Activated T-helper 1 cell treated with anti-CD3 and anti-CD28 coated beads, Interleukin-2, amount 50 U/mL, for 16 hours (primary cell): ENCODE results near the gene SPPL3.
"Not testable (repeated sequence)": the region's sequence is repeated elsewhere in the genome, so short reads cannot be mapped to it uniquely, and the experiment has no call there.

Source experiments
- DNase-seq, 2 donors: peaks; one replicate each; pipeline ENCODE4 v3.0.0-alpha.2; 2020; ENCODE audit warnings: low read depth in 1 of 2, low spot score in 1 of 2

SPPL3 gene

DNA sequence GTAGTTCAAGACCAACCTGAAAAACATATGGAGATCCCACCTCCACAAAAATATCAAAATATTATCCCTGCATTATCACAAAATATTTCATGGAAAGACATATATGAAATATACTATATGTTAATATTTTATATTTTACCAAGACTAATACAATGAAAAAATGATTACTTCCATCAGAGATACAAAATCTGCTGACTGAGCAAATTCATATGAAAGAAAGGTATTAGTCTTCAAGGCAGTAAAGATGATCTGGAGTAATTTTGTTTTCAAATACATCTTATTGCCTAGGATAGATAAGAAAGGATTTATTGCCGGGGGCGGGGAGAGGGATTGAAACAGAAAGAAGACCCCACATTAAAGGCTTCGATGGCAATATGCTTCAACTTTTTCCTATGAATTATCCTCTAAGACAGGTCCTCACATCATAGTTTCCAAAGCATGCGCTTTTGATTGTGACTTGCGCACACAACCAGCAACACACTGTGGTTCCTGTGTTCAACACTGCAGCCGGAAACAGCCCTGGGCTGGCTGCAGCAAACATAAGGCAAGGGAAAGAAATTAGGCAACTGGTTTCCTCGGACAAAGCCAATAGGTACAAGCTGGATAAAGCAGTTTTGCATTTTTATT, 83.2 kb downstream of the SPPL3 start:
- DNase-seq = peak in 1 of 2 donors; percentile 4

DNA sequence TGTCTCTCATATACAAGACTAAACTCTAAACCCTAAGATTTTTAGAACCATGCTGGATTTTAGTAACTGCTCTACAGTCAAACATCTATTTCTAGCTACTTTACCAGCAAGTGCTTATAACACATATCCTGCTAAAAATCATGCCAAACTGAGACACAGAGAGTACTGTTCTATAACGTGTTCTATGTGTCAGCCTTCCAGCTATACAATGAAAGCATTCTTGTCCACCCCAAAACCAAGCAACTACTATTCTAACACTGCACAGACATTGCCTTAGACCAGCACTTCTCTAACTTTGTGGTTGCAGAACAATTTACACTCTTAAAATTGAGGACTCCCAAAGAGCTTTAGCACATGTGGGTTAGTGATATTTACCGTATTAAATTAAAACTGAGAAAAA, 85.7 kb downstream of the SPPL3 start:
- no peak for DNase-seq

DNA sequence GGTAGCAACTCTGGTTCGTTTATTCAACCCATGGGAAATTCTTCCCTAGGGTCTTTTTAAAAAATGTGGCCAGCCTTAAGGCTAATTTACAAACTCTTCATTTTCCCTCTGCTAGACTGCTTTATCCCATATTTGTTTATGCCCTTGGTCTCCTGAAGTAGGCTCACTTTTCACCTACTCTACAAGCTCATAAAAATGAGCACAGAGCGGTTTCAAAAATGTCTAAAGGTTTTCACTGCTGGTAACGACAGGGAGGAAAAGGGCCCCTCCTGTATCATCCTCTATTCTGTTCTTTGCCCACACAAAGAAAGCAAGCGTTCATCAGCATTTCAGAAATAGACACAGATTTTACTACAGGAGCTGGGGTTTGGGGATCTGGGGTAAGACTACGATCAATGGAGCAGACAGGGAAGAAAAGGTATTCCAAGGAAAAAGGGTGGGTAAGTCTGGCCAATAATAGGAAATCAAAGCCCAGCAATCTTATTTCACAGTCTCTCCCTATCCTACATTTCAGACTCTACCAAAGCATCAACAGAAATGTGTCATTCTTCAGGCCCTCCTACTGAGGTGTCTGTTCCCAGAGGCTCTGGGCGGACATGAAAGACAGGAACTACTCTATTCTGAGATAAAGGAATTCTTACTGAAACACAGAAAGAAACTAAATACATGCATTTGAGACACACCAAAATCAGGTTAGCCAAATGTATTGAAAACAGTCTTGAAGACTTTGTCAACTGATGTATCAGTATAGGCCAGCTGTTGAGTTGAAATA, 86.4 kb downstream of the SPPL3 start:
- DNase-seq = no peak

DNA sequence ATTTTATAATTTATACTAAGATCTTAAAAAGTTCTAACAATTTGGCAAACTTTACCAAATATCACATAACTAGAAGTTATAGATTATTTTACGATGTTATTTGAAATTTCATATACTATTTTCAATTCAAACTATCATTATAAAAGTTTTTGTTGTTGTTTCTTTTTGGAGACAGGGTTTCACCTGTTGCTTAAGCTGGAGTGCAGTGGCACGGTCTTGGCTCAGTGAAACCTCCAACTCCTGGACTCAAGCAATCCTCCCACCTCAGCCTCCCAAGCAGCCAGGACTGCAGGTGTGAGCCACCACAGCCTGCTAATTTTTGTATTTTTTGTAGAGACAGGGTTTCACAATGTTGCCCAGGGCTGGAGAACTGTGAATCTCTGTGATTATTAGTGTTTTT, 87.8 kb downstream of the SPPL3 start:
- no peak for DNase-seq

DNA sequence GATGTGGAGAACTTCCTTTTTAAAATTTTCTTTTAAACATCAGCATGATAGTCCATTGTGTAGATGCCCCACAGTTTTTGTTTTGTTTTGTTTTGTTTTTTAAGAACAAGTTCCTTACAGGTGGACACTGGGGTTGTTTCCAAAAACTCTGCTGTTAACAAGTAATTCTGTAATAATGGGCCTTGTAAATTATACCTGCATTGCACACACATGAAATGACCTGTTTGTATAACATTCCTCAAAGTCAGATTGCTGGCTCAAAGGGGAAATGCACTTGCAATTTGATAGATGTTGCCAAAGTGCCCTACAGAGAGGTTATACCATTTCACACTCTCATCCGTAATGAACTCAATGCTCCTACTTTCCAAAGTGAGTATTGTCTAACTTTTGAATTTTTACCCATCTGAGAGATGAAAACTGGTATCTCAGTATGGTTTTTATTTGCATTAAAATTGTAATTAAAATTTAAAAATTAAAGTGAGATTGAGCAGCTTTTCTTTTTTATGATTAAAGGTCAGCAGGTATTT, 89.2 kb downstream of the SPPL3 start:
- DNase-seq = no peak

DNA sequence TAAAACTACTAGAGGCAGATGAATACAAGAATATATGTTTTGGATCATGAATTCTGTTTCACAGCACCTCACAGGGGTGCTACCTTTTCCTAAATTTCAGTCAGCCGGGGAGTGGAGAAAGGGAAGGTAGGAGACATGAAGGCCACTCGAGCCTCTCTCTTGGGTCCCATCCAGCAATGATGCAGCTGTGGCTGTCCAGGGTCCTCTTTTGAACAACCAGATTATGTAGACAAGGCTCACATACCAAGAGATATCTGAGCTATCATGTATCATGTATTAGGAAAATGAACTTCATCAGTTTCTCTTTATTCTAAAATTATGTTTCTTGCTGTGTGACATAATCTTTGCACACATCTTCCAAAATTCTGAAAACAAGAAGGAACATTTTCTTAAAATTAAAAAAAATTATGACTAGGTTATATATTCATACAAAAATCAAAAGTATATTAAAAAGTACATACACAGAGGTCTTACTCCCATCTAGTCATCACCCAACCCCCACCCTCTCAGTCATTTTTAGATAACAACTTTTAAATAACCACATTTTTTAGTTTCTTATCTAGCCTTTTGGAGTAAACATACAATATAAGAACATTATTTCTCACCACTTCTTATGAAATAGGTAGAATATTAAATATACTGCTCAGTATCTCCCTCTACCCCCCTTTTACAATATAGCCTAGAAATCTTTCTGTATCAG, 89.8 kb downstream of the SPPL3 start:
- no peak for DNase-seq

DNA sequence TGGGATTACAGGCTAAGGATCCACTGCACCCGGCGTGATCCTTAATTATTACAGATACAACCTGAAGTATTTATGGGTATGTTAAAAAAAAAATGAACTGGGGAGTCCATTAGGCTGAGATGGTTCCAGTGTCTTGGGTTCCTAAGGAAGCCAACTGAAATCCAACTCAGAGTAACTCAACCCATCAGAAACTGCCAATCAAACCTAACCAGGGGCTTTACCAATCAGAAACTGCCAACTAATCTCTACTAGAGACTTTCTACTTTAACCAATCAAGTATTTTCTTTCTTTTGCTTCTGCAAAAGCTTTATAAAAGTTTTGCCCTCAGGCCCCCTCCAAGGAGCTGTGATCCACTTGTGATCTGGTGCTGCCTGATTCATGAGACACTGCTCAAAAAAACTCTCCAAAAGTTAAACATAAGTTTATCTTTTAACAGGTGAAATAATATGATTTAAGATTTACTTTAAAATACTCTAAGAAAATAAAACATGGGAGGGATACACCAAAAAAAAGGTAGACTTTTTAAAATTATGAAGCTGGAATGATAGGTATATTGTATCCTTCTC, 90.5 kb downstream of the SPPL3 start:
- DNase-seq = no peak

DNA sequence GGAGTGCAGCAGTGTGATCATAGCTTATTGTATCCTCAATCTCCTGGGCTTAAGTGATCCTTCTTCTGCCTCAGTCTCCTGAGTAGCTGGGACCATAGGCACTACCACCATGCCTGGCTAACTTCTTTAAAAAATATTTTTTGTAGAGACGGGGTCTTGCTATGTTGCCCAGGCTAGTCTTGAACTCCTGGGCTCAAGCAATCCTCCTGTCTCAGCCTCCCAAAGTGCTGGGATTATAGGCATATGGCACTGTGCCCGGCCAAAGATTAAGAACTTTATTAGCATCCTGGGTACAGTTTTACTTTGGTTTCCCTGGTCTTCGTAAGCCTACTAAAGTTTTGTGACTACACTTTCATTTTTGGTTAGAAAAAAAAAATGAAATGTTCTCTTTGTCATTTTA, 94.1 kb downstream of the SPPL3 start:
- DNase-seq = no peak

DNA sequence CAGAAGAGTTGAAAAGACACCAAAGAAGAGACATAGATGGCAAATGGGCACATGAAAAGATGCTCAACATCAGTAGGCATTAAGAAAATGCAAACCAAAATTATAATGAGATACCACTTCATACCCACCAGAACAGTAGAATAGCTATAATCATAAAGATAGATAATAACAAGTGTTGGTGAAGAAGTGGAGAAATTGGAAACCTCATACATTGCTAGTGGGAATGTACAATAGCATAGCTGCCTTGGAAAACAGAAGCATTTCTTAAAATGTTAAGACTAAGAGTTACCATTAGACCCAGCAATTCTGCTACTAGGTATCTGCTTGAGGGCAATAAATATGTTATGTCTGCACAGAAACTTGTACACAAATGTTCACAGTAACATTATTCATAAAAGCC, 99.7 kb downstream of the SPPL3 start:
- DNase-seq = no peak

DNA sequence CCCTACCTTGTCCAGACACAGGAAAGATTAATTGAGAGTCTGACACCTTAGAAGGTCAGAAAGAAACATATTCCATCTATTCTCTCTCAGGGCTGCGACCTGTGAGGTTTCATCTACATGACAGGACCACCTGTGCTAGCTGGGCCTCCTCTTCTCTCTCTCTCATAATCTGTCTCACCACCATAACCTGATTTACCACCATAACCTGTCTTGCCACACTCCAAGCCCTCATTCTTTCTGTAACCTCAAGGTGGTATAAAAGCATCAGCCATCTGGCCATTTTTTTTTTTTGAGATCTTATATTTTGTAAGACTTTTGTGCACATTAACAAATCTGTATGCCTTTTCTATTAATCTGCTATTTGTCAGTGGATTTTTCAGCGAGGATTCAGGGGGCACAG, 103.0 kb downstream of the SPPL3 start:
- DNase-seq = no peak

DNA sequence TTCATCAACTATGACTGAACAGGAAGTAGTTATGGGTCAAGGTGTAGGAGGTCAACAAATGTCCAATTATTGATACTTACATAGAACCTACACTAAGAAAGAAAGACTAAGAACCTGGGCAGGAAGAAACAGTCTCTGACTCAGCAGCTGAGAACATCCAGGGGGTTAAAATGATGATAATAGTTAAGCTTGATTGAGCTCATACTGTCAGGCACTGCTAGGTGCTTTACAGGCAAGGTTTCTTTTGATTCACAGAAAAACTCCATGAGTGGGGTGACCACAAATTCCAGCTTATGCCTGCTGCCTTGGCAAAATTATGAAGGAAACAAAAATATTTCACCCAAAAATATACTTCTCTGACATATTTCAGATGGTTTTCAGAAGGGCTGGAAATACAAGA, 103.5 kb downstream of the SPPL3 start:
- DNase-seq = no peak

DNA sequence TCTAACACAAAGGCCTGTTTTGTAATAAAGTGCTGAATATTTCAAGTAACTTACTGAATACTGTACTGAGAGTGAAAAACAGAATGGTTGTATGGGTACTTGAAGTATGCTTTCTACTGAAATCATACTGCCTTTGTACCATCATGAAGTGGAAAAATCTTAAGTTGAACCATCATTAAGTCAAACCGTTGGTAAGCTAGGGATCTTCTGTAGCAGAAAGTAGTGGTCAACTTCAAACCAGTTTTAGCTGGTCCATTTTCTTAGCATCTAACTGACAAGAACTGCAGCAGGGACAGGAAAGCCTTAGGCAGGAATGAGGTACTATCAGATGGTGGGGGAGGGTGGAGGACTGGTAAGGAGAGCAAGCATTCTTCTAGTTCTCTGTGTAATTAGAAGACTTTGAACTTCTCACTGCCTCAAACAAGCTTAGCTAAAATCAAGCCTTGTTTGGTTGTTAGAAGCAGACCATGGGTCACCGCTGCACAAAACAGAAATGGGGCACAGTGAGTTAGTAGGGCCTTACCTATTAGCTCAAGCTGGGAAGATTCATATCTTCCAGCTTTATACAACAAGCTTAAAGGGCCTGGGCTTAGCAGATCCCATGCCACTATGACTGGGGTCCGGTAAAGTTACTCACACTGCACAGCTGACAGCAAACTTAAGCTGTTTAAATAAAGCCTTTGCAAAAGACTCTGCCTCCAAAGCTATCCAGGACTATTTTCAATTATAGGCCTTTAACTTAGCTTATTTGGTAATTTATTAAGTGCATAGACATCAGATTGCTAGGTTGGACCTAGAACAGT, 104.7 kb downstream of the SPPL3 start:
- DNase-seq = no peak

DNA sequence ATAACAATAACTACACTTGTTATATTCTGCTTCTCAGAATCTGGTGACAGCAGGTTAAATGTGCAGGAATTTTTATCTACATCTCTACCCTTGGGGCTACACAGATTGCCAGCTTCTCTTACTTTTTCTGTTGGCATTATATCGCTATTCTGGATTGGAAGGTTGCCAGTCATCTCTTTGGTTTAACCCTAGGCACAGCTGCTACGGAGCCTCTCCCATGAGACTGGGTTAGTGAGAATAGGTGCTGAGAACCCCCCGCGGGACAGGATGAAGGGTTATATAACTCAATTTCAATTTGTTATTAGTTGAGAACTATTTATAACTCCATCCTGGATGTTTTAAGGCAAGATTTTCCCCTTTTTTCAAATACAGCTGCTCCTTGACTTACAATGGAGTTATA, 105.5 kb downstream of the SPPL3 start:
- no peak for DNase-seq

DNA sequence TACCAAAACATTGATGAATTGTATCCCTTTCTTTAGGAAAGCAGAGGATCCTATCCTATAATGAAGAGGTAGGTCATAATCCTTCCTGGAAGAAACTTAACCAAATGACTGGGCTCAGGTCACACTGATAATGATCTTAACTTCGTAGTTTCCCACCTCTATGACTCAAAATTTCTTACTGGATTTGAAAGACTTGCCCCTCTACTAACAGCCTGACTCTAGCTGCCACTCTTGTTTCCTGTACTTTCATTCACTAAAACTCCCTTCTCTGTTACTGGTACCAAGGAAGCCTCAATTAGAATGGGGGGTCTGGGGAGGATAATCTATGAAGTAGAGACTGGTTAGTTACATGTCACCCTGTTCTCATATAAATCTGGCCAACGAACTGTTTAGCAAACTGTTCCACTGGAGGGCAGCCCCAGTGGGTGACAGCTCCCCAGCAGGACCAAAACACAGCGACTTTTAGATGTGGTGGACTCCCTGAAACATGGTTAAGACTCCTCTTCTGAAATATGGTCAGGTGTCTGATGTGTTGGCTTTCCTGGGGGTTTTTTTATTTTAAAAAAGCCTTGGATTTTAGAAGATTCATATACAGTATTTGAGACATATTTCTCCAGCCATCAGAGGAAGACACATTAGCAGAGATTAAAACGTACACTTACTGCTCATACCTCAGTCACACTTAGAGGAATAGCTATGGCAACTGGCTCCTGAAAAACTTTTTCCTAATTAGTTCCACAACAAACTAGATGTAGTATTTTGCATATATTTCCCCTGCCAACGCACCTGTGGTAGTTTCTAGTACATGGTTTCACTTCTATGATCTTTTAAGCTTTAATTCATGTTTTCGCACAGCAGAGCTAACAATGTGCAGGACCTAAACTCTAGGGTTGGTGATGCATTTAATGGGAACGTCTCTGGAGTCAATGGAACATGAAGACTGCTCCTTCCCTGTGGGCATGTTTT, 106.2 kb downstream of the SPPL3 start:
- DNase-seq = no peak

DNA sequence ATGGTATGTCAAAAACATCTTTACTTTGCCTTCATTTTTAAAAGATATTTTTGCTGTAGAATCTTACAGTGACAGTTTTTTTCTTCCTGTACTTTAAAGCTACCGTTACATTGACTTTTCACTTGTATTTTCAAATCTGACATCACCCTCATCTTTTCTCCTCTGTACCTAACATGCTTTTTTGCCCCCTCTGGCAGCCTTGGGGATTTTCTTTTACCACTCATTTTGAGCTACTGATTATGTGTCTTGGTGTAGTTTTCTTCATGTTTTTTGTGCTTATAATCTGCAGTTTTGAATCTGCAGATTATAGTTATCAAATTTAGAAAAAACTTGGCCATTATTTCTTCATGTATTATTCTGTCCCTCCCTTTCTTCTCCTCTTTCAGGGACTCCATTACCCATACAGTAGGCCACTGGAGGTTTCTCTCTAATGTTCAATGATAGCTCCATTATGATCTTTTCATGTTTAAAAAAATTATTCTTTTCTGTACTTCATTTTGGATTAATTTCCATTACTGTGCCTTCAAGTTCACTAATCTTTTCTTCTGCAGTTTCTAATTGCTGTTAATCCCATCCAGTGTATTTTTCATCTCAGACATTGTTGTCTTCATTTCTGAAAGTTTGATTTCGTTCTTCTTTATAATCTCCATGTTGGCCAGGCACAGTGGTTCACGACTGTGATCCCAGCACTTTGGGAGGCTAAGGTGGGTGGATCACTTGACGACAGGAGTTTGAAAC, 108.5 kb downstream of the SPPL3 start:
- no peak for DNase-seq

DNA sequence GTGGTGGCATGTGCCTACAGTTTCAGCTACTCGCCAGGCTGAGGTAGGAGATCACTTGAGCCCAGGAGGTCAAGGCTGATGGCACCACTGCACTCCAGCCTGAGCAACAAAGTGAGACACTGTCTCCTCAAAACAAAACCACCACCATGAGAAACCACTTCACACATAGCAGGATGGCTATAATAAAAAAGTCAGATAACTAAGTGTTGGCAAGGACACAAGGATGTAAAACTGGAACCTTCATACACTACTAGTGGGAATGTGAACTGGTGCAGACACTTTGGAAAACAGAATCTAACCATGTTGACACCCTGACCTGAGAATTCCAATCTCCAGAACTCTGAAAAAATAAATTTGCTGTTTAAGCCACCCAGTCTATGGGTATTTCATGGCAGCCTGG, 110.8 kb downstream of the SPPL3 start:
- DNase-seq = no peak

DNA sequence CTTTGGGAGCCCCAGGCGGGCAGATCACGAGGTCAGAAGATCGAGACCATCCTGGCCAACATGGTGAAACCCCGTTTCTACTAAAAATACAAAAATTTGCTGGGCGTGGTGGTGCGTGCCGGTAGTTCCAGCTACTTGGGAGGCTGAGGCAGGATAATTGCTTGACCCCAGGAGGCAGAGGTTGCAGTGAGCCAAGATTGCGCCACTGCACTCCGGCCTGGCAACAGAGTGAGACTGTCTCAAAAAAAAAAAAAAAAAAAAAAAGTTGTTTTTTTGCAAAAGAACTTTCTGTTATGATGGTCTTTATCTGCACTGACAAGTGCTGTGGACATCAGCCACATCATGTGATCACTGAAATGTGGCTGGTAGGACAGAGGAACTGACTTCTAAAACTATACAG, 111.7 kb downstream of the SPPL3 start:
- DNase-seq = not testable (repeated sequence)

DNA sequence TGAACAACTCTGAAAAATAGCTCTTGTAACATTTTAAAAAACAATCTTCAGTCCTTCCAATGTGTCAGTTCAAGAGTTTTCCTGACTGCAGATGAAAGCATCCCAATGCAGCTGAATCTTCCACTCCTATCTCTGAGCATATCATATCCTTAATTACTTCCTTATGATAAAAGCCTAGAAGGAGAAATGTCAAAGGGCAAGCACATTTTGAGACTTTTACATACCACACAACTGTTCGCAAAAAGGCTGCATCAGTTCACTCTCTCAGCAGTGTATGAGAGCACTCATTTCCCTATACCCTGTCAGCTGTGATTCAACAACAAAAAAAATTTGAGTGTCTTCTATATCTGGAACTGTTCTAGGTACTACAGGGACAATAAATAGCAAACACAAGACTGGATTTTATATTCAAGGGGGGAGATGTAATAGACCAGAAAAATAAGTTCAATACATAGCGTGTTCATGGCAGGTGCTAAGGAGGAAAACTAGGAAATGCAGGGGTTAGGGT, 112.4 kb downstream of the SPPL3 start:
- no peak for DNase-seq

DNA sequence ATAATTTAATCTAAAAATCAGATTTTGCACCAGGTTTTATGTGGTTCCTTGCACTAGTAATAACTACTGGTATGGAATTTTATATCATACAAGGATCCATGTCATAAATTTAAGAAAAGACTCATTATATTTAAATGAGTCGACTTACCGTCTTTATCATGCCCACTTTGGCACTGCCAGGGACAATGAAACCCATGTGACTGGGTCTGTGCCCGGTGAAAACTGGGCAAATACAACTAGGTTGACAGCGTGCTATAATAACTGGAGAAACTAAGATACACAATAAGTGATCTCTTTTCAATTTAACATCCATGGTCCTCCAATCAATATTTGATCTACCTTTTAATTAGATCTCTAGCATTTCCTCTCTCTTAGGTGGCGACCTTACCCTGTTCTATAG, 114.0 kb downstream of the SPPL3 start:
- no peak for DNase-seq
